Measurements from ENCODE around the gene C8B.
A peak's percentile ranks its signal among the peaks of the same experiment; 100 is the strongest.

The C8B gene

DNA sequence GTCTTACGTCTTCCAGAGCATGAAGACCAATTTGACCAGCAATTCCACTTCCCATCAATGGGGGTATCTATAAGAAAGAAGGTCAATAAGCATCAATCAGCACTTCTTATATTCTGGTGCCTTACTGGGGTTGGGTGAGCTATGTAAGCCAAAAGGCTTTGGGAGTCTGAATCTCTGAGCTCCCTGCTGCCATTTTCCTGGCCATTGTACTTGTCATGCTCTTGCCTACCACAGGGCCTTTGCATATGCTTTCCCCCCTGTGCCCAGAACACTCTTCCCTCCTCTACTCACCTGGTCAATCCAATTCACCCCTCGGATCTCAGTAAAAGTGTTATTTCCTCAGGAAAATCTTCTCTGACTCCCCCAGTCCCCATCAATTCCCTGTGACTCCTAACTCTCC, 36.3 kb downstream of the C8B start:
- no peak for DNase-seq

DNA sequence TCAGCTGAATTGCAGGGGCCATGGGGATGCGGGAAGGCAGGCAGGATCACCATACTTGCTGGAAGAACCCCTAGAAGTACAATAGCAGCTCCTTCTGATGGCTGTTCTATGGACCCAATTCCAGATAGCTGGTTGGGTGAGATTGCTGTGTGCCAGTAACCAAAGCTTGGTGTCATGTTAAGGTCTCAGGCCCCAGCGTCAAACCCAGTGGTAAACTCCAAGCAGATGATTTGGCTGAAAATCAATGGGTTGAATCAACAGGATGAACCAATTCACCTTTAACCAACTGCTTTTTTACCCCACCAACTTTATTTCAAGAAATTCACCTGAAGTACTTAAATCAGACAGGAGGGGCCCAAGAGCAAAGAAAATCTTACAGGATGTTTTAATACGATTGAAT, 37.8 kb downstream of the C8B start:
- no peak for DNase-seq

DNA sequence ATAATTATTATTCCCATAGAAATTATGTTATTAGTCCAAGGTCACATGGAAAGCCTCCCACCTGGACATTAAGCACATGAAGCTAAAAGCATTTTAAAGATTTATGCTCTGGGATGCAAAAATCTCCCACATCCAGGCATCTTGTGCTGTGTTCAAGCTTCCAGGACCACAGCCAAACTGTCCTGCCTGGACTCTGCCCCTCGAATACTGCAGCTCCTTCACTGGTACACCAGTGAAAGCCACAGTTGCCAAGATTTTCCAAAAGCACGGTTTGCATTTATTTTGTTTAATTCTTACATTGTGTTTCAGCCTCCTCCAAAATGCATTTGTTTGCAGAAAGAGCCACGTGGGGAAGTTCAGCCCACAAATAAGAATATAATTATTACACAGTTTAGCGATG, 38.6 kb downstream of the C8B start:
- no peak for DNase-seq

DNA sequence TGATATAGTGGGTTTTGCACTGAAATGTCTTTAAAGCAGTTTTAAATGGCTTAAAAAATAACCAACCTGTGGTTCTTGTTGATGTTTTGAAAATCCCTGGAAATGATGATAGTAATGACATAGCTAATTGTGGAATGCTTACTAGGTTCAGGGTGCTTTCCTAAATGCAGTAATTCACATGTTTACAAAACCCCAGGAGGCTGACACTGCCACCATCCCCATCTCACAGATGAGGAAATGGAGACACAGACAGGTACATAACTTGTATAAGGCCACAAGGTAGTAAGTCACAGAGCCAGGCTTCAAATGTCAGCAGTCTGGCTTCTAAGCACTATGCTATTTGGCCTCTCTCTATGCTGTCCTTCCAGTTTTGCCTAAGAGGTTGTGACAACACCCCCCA, 40.6 kb downstream of the C8B start:
- DNase-seq, result no peak

DNA sequence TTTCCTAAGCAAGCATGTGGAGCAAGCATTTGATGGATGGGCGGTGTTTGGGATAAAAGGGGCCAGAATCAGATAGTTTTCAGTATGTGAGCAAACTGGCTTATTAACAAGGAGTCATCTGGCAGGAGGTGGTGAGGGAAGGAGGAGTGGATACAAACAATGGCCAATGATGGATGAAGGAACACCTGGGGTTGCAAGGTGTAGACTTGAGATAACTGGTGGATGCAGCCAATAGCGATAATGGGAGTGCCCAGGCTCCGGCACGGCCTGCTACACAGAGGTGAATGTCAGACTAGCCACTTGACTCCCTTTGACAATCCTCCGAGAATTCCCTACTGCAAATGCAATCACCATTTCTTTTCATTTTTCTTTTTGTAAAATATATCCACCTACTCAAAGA, 41.7 kb downstream of the C8B start:
- no peak for DNase-seq

DNA sequence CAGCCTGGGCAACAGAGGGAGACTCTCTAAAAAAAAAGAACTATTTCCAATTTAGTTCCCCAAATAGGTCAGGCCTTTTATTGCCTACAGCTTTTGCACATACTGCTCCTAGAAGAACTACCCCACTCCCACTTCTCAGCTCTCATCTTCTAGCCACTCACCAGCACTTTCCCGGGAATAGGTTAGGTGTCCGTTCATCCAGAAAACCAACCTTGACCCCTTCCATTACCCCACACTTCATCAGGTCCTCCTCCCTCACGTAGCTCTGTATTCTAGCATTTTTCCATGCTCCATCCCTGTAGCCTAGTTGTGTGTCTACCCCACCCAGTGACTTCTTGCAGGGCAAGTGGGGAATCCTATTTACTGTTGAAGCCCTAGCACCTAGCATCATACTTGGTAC, 42.6 kb downstream of the C8B start:
- no peak for DNase-seq

DNA sequence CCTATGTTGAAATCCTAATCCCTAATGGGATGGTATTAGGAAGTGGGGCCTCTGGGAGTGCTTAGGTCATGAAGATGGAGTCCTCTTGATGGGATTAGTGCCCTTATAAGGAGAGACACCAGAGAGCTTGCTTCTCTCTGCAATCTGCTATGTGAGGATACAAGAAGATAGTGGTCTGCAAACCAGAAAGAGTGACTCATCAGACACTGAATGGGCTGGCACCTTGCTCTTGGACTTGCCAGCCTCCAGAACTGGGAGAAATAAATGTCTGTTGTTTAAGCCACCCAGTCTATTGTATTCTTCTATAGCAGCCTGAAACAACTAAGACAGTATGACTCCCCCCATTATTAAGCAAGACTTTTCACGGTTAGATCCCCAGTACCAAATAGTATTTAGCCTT, 43.3 kb downstream of the C8B start:
- DNase-seq, result no peak

DNA sequence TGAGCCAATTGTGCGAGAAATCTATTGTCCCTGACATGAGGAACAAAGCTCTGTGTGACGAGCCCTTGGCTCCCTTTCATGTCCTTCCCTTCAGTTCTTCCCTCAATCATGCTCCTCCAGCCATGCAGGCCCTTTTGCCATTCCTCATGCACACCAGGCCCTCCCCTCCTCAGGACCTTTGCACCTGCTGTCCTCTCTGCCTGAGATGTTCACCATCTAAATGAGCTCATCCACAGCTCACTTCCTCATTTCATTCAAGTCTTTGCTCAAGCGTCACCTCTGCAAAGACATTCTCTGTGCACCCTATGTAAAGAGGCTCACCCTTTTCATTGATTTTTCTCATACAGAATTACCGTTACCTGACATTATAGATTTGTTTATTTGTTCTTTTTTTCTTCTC, 43.7 kb downstream of the C8B start:
- no peak for DNase-seq

DNA sequence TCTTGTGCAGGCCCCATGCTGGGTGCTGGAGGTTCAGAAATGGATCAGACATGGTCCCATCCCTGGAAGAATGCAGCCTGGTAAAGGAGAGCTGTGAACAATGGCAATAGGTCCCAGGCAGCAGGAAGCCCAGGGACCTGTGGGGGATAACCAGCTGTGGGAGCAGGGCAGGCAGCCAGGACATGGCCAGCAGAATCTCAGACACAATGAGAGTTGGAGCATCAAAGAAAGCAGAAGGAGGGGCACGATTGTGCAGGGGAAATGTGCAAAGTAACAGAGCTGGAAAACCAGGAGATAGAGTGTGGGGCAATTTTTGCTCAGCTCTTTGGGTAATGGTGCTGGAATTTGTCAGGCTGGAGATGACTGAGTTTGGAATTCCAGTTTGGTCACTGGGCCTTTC, 44.3 kb downstream of the C8B start:
- peak; percentile 39 for DNase-seq

DNA sequence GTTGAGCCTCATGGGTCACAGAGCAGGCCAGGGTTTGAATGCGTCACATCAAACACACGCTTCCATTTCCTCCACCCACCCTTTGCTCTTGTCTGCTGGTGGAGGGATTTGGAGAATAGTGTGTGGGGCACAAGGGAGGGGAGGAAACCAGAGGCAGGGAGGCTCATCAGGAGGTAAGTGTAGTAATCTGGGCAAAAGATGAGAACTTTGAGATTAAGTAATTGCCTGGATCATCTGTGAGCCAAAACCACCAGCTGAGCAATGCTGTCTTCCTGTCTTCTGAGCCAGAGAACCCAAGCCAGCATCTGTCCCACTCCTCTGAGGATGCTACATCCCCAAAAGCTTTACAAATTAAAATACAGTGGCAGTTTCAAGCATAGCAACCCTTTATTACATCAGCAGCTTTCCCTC, 45.2 kb downstream of the C8B start:
- peak; percentile 63 for DNase-seq

DNA sequence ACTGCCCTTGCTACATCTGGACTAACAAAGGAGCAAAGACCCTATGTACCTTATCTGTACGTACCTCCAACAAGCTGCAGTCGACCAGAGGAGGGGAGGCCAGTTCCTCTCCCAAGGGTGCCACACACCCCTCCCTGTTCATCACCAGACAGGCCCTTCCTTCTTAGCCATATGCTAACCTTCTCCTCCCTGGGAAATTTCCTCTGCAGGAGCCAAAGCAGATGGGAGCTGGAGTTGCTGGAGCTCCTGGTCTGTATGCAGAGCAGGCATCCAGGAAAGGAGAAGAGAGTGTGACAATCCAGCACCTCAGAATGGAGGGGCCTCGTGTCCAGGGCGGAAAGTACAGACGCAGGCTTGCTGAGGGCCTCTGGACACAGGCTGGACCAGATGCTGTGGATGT, 48.5 kb downstream of the C8B start:
- no peak for DNase-seq

DNA sequence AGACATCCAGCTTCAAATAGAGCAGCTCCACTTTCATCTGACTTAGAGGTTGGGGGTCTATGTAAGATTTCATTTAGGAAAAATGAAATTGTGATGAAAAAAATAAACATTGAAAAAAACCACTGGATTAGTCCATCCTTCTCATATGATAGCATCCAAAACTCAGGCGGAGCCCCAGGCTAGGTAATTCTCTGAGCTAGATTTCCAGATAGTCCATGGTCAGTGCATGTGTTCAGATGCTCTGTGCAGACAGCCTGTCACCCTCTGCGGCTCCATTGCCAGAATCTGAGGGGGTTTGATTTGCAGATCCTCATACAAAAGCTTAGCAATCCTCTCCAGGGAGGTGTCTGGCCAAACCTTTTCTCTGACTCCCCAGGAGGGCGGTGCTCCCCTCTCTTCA, 49.2 kb downstream of the C8B start:
- no peak for DNase-seq

DNA sequence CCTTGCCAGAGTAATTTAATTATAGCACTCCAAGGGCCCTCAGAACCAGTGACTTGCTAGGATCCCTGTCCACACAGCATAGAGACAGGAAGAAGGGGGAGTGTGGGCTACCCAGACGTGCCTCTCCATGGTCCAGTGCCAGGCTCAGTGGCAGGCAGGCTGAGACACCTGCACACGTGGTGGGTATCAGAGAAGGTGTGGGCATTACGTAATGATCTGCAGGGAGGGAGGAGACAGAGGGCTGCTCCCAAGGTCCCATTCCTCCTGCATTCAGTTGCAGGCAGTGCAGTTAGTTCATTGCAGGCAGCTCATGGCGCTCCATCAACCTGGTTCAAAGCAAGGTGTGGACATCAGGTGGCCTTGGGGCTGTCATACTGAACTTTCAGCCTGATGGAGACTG, 49.9 kb downstream of the C8B start:
- no peak for DNase-seq

DNA sequence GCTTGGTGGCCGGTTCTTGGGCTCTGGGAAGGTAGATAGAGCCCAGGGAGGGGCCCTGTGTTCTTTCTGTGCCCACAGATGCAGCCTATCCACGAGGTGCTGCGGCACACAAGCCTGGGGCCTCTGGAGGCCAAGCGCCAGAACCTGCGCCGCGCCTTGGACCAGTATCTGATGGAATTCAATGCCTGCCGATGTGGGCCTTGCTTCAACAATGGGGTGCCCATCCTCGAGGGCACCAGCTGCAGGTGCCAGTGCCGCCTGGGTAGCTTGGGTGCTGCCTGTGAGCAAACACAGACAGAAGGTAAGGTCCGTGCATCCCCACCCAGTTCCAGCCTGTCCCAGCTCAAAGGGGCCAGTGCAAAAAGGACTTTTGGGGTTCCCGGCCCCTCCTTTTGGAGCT, 53.5 kb downstream of the C8B start:
- DNase-seq, result no peak

DNA sequence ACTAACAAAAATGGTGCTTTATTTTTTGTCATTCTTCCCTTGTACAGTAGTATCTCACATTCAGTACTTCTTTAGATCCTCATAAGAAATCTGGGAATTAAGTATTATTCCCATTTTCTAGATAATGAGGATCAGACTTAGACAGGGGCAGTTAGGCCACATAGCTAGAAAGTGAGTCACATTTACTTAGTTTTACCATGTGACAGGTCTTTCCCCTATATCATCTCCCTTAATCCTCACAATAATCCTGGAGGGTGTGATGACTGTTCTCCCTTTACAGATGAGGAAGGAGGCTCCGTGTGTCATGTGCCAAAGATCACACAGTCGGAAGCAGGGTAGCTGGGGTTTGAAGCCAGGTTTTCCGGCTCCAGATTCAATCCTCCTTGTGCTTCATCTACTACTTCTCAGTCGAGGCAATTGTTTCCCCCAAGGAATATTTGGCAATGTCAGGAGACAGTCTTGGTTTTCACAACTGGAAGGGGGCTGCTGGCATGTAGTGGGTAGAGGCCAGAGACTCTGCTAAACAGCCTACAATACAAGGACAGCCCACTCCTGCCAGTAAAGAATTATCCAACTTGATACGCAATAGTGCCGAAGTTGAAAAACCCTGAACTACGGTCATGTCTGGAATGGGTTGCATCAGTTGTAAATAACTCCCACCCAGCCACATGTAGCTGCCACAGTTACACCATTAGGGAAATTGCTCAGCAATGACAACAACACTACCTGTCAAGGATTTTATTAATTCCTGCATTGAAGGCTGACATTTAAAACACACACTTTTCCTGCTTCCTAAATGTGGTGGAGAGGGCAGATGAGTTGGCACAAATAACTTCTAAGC, 54.5 kb downstream of the C8B start:
- DNase-seq, result peak; percentile 91

DNA sequence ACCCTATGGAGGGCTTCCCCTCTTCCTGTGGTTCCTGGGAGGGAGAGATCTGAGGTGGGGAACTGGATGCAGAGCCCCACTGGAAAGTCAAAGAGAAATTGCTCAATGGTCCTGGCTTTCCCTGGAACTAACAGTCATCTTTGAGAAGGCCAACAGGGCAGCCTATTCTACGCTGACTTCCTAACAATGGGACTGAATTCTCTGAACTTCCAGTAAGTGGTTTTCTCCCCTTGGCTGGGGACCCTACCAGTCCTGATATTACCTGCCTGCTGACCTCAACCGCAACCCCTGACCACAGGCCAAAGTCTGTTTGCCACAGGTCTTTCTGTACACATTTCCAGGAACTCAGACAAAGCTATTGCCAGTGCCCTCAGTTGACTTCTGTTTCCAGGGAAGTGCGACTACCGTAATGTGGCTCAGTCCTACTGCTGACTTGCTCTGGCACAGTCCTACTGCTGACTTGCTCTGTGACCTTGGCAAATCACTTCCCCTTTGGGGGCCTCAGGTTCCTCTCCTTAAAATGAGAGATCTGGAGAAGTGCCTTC, 55.3 kb downstream of the C8B start:
- peak; percentile 16 for DNase-seq

DNA sequence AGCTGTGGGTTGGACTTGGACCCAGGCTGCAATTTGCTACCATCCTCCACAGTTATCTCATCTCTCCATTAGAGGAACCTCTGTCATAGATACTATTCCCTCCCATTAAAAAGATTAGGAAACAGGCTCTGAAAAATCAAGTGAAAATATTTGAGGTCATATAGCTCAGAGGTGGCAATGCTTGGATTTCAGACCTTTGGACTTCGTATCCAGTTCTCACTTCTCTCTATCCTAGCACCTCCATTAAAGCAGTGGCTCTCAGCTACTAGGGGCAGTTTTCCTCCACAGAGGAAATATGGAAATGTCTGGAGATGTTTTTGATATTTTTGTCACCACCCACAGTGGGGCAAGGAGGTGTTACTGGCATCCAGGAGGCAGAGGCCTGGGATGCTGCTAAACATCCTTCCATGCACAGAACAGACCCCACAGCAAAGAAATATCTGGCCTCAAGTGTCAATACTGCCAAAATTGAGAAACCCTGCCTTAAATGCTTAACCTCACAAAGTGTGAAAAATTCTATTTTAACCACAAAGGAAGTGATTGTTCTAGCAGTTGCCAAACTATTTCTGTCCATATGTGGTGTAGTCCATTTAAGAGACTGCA, 57.1 kb downstream of the C8B start:
- peak; percentile 89 for DNase-seq

DNA sequence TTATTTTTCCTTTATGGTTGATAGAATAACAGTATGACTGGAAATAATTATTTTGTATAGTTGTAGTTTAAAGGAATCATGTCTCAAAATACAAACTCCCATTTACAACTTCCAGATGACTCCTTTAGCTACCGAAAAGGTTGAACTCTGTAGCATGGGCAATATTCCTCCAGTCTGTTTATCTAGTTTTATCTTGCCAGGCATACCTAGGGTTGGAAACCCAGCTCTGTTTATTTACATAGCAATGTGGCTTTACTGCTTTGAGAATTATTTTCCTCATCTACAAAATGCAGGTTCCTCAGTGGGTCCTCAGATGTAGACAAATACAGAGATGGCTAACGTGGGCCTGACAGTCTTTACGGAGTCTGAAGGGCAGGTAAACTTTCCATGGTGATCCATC, 60.1 kb downstream of the C8B start:
- no peak for DNase-seq

DNA sequence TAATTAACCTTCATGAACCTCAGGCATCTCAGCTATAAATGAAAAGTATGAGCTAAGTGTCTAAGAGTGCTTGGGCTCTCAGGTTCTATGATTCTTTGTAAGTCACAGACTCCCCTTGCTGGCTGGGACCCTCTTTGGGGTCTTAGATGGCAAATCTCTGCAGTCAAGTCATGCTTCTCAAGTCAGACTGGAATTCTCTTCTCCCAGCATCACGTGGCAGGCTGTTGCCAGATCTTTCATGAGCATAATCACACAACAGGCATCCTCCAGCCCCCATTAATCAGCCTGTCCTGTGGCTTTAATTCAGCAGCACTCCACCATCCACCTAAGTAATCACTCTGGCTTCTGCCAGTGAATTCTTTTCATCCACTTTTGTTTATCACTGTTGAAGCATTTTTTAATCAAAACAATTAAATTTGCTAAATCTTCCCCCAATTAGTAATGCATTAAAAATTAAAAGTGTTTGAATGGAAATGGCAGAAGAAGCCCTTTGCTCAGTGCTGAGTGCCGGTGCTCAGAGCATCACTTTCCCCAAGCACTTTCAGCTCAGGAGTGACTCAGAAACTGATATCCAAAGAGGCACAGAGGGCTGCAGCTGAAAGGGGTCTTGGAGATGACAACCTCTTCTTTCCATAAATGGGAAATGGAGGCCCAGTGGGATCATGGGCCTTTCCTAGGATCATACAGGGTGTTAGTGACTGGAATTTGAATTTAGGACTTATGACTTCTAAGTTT, 61.0 kb downstream of the C8B start:
- peak; percentile 79 for DNase-seq

DNA sequence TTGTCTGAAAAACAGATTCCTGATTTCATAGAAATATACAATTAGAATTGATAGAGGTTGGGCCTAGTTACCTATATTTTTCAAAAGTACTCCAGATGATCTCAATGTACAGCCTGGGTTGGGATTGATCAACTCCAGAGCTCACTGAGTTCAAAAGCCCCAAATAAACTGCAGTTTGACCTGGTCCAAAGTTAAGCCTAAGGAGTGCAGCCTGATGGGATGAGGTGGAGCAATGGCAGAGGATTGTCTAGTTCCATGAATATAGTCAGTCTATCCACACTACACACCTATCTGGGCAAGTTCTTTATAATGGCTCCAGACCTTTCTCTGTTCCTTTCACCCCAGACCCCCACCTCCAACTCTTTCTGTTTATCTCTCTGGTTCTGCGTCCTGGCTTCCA, 62.0 kb downstream of the C8B start:
- DNase-seq, result no peak

DNA sequence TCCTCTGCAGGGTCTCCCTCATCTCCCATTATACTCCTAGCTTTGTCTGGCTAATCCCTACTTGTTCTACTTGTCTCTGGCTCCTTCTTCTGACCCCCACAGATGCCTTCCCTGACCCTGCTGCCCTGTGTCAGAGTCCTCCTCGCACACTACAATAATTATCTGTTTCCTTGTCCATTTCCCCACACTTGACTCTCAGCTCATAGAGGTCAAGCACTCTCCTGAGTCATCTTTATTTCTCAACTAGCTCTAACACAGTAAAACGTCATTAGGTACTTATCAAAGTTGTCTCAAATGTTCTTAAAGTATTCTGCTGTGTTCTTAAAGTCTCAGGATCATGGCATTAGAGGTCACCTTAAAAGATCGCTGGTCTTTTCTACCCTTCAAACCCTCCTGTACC, 64.1 kb downstream of the C8B start:
- DNase-seq, result no peak

DNA sequence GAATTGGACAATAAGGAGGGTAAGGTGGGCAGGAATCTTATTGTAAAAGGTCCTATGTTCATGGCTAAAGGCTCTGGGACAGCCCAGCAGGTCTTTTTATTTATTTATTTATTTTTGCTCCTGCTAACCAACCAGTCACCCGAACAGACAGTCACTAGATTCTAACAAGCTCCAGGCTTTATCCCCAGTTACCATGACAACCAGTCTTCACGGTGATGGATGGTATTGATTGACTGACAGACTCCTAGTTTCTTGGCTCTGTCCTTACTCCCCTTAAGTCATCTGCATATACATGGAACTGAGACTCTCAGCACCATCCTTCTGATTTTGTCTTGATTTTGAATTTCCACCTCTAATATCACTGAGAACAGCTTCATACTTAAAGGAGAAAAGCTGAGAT, 66.9 kb downstream of the C8B start:
- no peak for DNase-seq

DNA sequence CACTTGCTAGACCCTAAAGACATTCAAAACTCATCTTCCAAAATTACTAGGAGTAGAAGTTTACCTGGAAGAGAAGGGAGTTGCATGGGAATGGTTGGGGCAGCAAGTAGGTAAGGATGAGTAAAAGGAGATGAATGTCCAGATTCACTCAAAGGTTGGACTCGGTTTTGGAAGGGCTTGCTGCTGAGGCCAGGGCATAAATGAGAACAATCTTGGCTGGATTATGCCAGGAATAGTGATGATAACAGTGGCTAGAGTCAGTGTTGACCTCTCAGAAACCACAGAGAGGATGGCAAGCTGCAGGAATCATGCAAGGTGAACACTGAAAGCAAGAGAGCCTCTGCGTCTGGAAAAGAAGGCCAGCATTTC, 67.8 kb downstream of the C8B start:
- DNase-seq, result no peak

Measured in fibroblast of skin of abdomen (primary cell).